ENCODE results near the gene HDAC4. TPM values are rescaled to one million over a fixed set of nuclear protein-coding genes. Genes with fewer than 3 reads are reported as not detected.

Gene HDAC4
- polyA plus RNA-seq, 2 of the 4 experiments (the other 2 are of a cell fraction): 8.6 to 10.4 TPM

DNA sequence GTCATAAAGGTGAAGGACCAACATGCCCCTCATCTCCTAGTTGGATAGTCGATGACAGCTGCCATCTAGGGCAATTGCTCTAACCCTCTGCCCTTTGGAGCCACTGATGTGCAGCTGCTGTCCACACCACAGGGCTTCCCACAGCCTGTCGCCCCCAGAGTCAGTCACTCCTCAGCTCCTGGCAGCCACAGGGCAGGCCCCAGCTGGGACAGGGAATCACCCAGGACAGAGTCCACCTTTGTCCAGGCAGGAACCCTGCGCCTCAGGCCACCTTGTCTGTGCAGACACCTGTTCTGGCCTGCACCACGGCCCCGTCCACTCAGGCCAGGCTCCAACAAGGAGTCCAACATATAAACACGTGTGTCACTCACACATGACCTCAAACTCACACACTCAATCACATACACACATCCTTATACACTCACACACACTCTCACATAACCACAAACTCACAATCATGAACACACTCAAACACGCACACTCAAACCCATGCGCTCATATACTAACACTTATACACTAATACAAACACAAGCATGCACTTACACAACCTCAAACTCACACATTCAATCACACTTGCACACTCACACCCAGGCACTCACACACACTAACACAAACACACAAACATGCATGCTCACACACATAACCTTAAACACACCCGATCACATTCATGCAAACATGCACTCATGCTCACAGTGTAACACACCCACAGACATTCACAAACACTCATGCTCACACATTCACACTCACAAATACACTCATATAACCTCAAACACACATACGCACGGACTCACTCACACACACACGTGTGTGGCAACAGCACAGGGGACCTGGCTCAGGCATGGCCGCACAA, 29.7 kb downstream of the HDAC4 start:
- Histone ChIP-seq H3K9me3 (no peaks in the 10 kb centered on the region), H3K4me3 (no peak overlapping the region), H3K4me1 (no peaks in the 10 kb centered on the region), H3K27ac (no peak overlapping the region), H3K4me2 (no peak overlapping the region)
- DNase-seq (ENCODE audit: low read depth in 1 of 2, low spot score in 1 of 2): no peak
- no peak for TF ChIP-seq FOSL2 (IDR thresholded peaks at IDR 0.05)
- no peak for TF ChIP-seq FOSL2 (CRISPR knock-in tag; IDR thresholded peaks at IDR 0.05)
- TF ChIP-seq NPAS2 (CRISPR knock-in tag; IDR thresholded peaks at IDR 0.05; ENCODE audit: borderline replicate concordance): no peak
- WGBS (ENCODE audit: missing lambda C conversion rate): 86% methylated on average over 12 of the region's 13 CpGs
- ChIA-PET CTCF (no interaction called here), POLR2A (interaction anchor here (0.7 kb wide), 1 partner anchor 30 kb away, joined by 4 read pairs; the partner anchor contains the start of gene HDAC4)
- ATAC-seq: no peak
- FAIRE-seq: no peak

DNA sequence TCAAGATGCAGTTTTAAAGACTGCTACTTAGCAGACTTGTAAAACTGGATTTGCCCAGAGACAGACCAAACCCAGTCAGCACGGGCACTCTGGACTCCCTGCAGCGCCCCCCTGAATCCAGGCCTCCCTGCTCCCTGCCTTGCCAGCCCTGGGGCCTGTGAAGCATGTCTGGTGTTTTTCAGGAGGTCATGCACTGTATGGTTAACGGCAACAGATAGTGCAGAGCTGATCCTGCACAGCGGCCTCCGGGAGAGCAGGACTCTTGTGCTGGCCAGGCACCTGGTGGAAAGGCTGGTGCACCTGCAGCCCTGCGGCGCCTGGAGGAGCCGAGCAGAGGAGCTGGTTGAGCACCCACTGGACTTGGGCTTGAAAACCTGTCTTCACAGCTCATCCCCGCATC, 30.4 kb downstream of the HDAC4 start:
- TF ChIP-seq RNF2 (IDR thresholded peaks at IDR 0.05; ENCODE audit: borderline replicate concordance, low read depth) (no peak), RCOR1 (IDR thresholded peaks at IDR 0.05; ENCODE audit: low read depth, low read length) (no peak), RARB (CRISPR knock-in tag; IDR thresholded peaks at IDR 0.05) (no peak), MAZ (IDR thresholded peaks at IDR 0.05; ENCODE audit: borderline replicate concordance, low read depth, low read length) (no peak), KDM1A (IDR thresholded peaks at IDR 0.05; ENCODE audit: low read depth) (no peak)
- TF ChIP-seq, protein P1, sequence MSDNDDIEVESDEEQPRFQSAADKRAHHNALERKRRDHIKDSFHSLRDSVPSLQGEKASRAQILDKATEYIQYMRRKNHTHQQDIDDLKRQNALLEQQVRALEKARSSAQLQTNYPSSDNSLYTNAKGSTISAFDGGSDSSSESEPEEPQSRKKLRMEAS (IDR thresholded peaks at IDR 0.05): no peak
- POLR2A ChIA-PET: interaction anchor here (0.7 kb wide), 1 partner anchor 31 kb away, joined by 4 read pairs; the partner anchor contains the start of gene HDAC4
- H3K9me3 ChIP-seq: no peaks in the 10 kb centered on the region

DNA sequence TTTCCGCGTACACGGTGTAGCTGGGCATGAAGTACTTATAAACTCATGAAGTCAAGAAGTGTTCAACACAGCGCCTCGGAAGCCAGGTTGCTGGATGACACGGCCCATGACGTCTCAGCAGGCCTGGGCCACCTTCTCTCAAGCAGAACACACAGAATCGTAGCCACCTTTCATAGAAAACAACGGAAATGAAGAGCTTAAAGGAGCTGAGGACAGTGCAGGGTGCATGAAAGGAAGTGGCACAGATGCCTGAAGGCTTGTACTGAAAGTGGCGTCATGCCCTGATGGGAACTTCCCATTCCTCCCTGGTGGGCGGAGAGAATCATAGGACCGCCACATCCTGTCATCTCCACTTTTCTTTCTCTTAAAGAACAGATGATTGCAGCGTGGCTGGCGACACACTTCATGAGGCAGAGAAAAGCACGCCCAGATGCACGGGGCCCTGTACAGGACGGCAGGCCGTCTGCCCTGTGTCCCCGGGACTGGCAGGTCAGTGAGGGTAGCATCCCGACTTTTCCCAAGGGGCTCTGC, 31.1 kb downstream of the HDAC4 start:
- Histone ChIP-seq H3K4me3 (no peak overlapping the region), H3K9me3 (no peaks in the 10 kb centered on the region), H3K27ac (no peak overlapping the region), H3K4me2 (no peak overlapping the region), H3K4me1 (no peaks in the 10 kb centered on the region)
- 94% methylated on average over 20 of the region's 20 CpGs for WGBS (ENCODE audit: missing lambda C conversion rate)
- ATAC-seq (no peak), DNase-seq (ENCODE audit: low read depth in 1 of 2, low spot score in 1 of 2) (no peak), FAIRE-seq (no peak)
- TF ChIP-seq HOXB13 (CRISPR knock-in tag; IDR thresholded peaks at IDR 0.05; ENCODE audit: low read depth): no peak
- POLR2A ChIA-PET: no interaction called here
- CTCF ChIA-PET: interaction anchor here (1.3 kb wide), 1 partner anchor 10 kb away, joined by 3 read pairs; no protein-coding TSS in a partner anchor

More for the DNA sequence above, 30.4 kb downstream of the HDAC4 start:
- DNase-seq (ENCODE audit: low read depth in 1 of 2, low spot score in 1 of 2) (no peak), FAIRE-seq (no peak), ATAC-seq (no peak)
- WGBS (ENCODE audit: missing lambda C conversion rate): 96% methylated on average over 5 of the region's 9 CpGs
- Histone ChIP-seq H3K4me1 (no peaks in the 10 kb centered on the region), H3K4me2 (no peak overlapping the region), H3K4me3 (no peak overlapping the region), H3K27ac (no peak overlapping the region)
- CTCF ChIA-PET: interaction anchor here (1.3 kb wide), 1 partner anchor 11 kb away, joined by 3 read pairs; no protein-coding TSS in a partner anchor

DNA sequence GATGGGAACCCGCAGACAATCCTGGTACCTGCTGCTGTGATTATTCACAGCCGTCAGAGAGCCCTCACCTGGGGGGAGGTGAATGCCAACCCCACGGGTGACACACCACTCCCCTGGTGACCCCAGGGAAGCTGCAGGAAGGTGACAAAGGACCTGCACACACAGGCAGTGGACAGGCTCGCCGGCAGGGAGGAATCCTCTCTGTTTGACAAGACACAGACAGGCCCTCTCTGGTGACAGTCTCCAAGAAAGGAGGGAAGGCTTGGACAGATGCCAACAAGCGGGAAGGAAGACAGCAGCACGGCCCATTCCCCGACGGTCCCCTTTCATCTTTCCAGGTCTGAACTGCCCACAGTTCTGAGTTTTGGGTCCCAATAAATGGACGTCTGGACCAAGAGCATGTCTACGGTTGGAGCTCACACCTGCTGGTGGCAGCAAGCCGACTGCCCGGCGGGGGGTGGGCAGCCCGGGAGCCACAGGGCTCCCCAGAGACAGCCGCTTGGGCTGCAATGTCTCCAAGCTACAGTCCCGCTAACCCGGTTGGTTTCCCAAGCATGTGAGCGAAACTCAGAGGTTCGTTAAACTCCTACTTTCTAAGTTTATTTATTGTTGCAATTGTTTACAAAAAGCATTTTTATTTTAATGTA, 31.8 kb downstream of the HDAC4 start:
- TF ChIP-seq, protein P2, sequence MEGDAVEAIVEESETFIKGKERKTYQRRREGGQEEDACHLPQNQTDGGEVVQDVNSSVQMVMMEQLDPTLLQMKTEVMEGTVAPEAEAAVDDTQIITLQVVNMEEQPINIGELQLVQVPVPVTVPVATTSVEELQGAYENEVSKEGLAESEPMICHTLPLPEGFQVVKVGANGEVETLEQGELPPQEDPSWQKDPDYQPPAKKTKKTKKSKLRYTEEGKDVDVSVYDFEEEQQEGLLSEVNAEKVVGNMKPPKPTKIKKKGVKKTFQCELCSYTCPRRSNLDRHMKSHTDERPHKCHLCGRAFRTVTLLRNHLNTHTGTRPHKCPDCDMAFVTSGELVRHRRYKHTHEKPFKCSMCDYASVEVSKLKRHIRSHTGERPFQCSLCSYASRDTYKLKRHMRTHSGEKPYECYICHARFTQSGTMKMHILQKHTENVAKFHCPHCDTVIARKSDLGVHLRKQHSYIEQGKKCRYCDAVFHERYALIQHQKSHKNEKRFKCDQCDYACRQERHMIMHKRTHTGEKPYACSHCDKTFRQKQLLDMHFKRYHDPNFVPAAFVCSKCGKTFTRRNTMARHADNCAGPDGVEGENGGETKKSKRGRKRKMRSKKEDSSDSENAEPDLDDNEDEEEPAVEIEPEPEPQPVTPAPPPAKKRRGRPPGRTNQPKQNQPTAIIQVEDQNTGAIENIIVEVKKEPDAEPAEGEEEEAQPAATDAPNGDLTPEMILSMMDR (IDR thresholded peaks at IDR 0.05): no peak
- TF ChIP-seq RAD21 (conservative IDR thresholded peaks at IDR 0.05 in 1 of 2, IDR thresholded peaks at IDR 0.05 in 1 of 2): no peak
- no peaks in the 10 kb centered on the region for H3K9me3 ChIP-seq
- no peak overlapping the region for H3K4me3 ChIP-seq
- WGBS (ENCODE audit: missing lambda C conversion rate): 90% methylated on average over 19 of the region's 20 CpGs
- POLR2A ChIA-PET: no interaction called here
- FAIRE-seq (no peak), ATAC-seq (no peak), DNase-seq (ENCODE audit: low read depth in 1 of 2, low spot score in 1 of 2) (no peak)
- no peak overlapping the region for H3K4me2 ChIP-seq
- no peaks in the 10 kb centered on the region for H3K4me1 ChIP-seq
- H3K27ac ChIP-seq: no peak overlapping the region
- CTCF ChIA-PET: interaction anchor here (0.7 to 1.3 kb wide), 2 partner anchors 10 to 553 kb away, joined by 3 read pairs; no protein-coding TSS in a partner anchor

Data from A549 (cell line).